ENCODE results near the gene COPS8.
A peak's percentile ranks its signal among the peaks of the same experiment; 100 is the strongest.

Gene COPS8

GRCh38 chr2:237085248-237086221, at the start of gene COPS8:
Gene COPS8, plus strand, starts transcription at chr2:237085889. Its CDS starts 76 bp downstream, at chr2:237085965.
- peak; percentile 83 for DNase-seq (ENCODE audit: low read depth)

GRCh38 chr2:237039301-237040031, 46.2 kb upstream of the COPS8 start:
- DNase-seq (ENCODE audit: low read depth), result no peak

- DNase-seq (ENCODE audit: low read depth), result no peak
Observed at GRCh38 chr2:237041231-237041630, 44.5 kb upstream of the COPS8 start.

GRCh38 chr2:237042101-237042500, 43.6 kb upstream of the COPS8 start:
- no peak for DNase-seq (ENCODE audit: low read depth)

GRCh38 chr2:237043866-237044265, 41.8 kb upstream of the COPS8 start:
- DNase-seq (ENCODE audit: low read depth), result no peak

- DNase-seq (ENCODE audit: low read depth), result no peak
Observed at GRCh38 chr2:237044281-237044680, 41.4 kb upstream of the COPS8 start.

- no peak for DNase-seq (ENCODE audit: low read depth)
Observed at GRCh38 chr2:237045449-237045848, 40.2 kb upstream of the COPS8 start.

- DNase-seq (ENCODE audit: low read depth), result no peak
Observed at GRCh38 chr2:237048595-237048994, 37.1 kb upstream of the COPS8 start.

GRCh38 chr2:237051861-237052260, 33.8 kb upstream of the COPS8 start:
- no peak for DNase-seq (ENCODE audit: low read depth)

GRCh38 chr2:237053066-237053465, 32.6 kb upstream of the COPS8 start:
- no peak for DNase-seq (ENCODE audit: low read depth)

- no peak for DNase-seq (ENCODE audit: low read depth)
Observed at GRCh38 chr2:237055386-237056100, 30.1 kb upstream of the COPS8 start.

GRCh38 chr2:237056287-237056875, 29.3 kb upstream of the COPS8 start:
- no peak for DNase-seq (ENCODE audit: low read depth)

GRCh38 chr2:237057107-237057506, 28.6 kb upstream of the COPS8 start:
- no peak for DNase-seq (ENCODE audit: low read depth)

GRCh38 chr2:237057893-237058300, 27.8 kb upstream of the COPS8 start:
- no peak for DNase-seq (ENCODE audit: low read depth)

GRCh38 chr2:237058423-237058822, 27.3 kb upstream of the COPS8 start:
- no peak for DNase-seq (ENCODE audit: low read depth)

- DNase-seq (ENCODE audit: low read depth), result no peak
Observed at GRCh38 chr2:237059155-237059875, 26.4 kb upstream of the COPS8 start.

GRCh38 chr2:237060534-237061312, 25.0 kb upstream of the COPS8 start:
- DNase-seq (ENCODE audit: low read depth), result no peak

GRCh38 chr2:237061356-237061755, 24.3 kb upstream of the COPS8 start:
- DNase-seq (ENCODE audit: low read depth), result no peak

- DNase-seq (ENCODE audit: low read depth), result no peak
Observed at GRCh38 chr2:237062585-237062984, 23.1 kb upstream of the COPS8 start.

Data from activated T-helper 1 cell treated with Interleukin-2 at 50 U/mL for 16 hours (primary cell).